ENCODE data around the gene CHST5.

GRCh38 chr16:75495076-75495674 is 40.7 kb downstream of the CHST5 start, which contains the start of gene CHST6:
- TF ChIP-seq EZH2 (IDR thresholded peaks at IDR 0.05; ENCODE audit: borderline replicate concordance, insufficient read depth, low read depth, low read length, poor library complexity, severe bottlenecking): no peak
- TF ChIP-seq CTCF (IDR thresholded peaks at IDR 0.05): no peak

Data from B cell (primary cell).